Measurements from ENCODE around the gene EMC9. TPM values are rescaled to one million over a fixed set of nuclear protein-coding genes. Genes with fewer than 3 reads are reported as not detected.

The EMC9 gene
- total RNA-seq, 1 donor from 2014 or later: 14.5 TPM

- no peak overlapping the region for H3K4me3 ChIP-seq
- no peak for TF ChIP-seq CTCF (IDR thresholded peaks at IDR 0.05; ENCODE audit: borderline replicate concordance)
- no peaks in the 10 kb centered on the region for H3K9me3 ChIP-seq (replicated peaks)
- no peak for DNase-seq
- H3K36me3 ChIP-seq: no peaks in the 10 kb centered on the region
- peak overlapping the region; percentile 94 for H3K27ac ChIP-seq (replicated peaks)
- H3K4me1 ChIP-seq: peaks cover 26% of the 10 kb centered on the region
- intact Hi-C loops (cut with micrococcal nuclease): no loop called here
- no peaks in the 10 kb centered on the region for H3K27me3 ChIP-seq (ENCODE audit: low read depth)
These were observed 48.7 kb downstream of the EMC9 start for GRCh38 chr14:24092505-24093206.

- H3K9me3 ChIP-seq (replicated peaks): no peaks in the 10 kb centered on the region
- H3K4me1 ChIP-seq: peaks cover 26% of the 10 kb centered on the region
- no peak overlapping the region for H3K4me3 ChIP-seq
- TF ChIP-seq CTCF (IDR thresholded peaks at IDR 0.05; ENCODE audit: borderline replicate concordance): no peak
- intact Hi-C loops (cut with micrococcal nuclease): no loop called here
- H3K27ac ChIP-seq (replicated peaks): no peak overlapping the region
- H3K27me3 ChIP-seq (ENCODE audit: low read depth): no peaks in the 10 kb centered on the region
- no peak for DNase-seq
- no peaks in the 10 kb centered on the region for H3K36me3 ChIP-seq
These were observed 49.3 kb downstream of the EMC9 start for GRCh38 chr14:24092110-24092504.

- no peaks in the 10 kb centered on the region for H3K36me3 ChIP-seq
- DNase-seq: no peak
- no peaks in the 10 kb centered on the region for H3K27me3 ChIP-seq (ENCODE audit: low read depth)
- no peak for TF ChIP-seq CTCF (IDR thresholded peaks at IDR 0.05; ENCODE audit: borderline replicate concordance)
- H3K4me3 ChIP-seq: no peak overlapping the region
- intact Hi-C loops (cut with micrococcal nuclease): no loop called here
- peaks cover 16% of the 10 kb centered on the region for H3K4me1 ChIP-seq
- H3K27ac ChIP-seq (replicated peaks): no peak overlapping the region
- no peaks in the 10 kb centered on the region for H3K9me3 ChIP-seq (replicated peaks)
These were observed 51.5 kb downstream of the EMC9 start for GRCh38 chr14:24089890-24090289.

Small RNAs within 50 kb of the gene (microRNA-seq; reads per million reads assigned to microRNA genes)
- gene MIR7703: not detected

Other genes starting within 250 kb of the EMC9 start
- 30.8 TPM for gene DHRS4, start 187.8 kb downstream of the EMC9 start, total RNA-seq
- 15.7 TPM for gene DHRS4L2, start 152.7 kb downstream of the EMC9 start, total RNA-seq
- gene CARMIL3, start 89.6 kb downstream of the EMC9 start, total RNA-seq: 0.11 TPM
- gene CPNE6, start 70.0 kb downstream of the EMC9 start, total RNA-seq: not detected
- 3.1 TPM for gene PCK2, start 47.3 kb downstream of the EMC9 start, total RNA-seq
- gene DCAF11, start 26.8 kb downstream of the EMC9 start, total RNA-seq: 74.7 TPM
- 1.5 TPM for gene NRL, start 26.6 kb downstream of the EMC9 start, total RNA-seq
- 148 TPM for gene FITM1, start 10.9 kb downstream of the EMC9 start, total RNA-seq
- 108 TPM for gene PSME1, start 5.4 kb downstream of the EMC9 start, total RNA-seq
- 89.7 TPM for gene PSME2, start 5.0 kb upstream of the EMC9 start, total RNA-seq
- 34.8 TPM for gene RNF31, start 5.9 kb upstream of the EMC9 start, total RNA-seq
- gene IRF9, start 19.7 kb upstream of the EMC9 start, total RNA-seq: 24.0 TPM
- gene REC8, start 30.5 kb upstream of the EMC9 start, total RNA-seq: 1.6 TPM
- gene IPO4, start 47.2 kb upstream of the EMC9 start, total RNA-seq: 13.3 TPM
- 22.2 TPM for gene TM9SF1, start 53.9 kb upstream of the EMC9 start, total RNA-seq
- gene TSSK4, start 64.1 kb upstream of the EMC9 start, total RNA-seq: not detected
- 33.1 TPM for gene CHMP4A, start 71.9 kb upstream of the EMC9 start, total RNA-seq
- 16.6 TPM for gene MDP1, start 74.5 kb upstream of the EMC9 start, total RNA-seq
- 214 TPM for gene NEDD8, start 90.8 kb upstream of the EMC9 start, total RNA-seq
- gene GMPR2, start 91.3 kb upstream of the EMC9 start, total RNA-seq: 29.7 TPM
- 30.6 TPM for gene TINF2, start 101.0 kb upstream of the EMC9 start, total RNA-seq
- 0.96 TPM for gene TGM1, start 121.6 kb upstream of the EMC9 start, total RNA-seq
- 22.3 TPM for gene RABGGTA, start 130.0 kb upstream of the EMC9 start, total RNA-seq
- 6.9 TPM for gene DHRS1, start 158.2 kb upstream of the EMC9 start, total RNA-seq
- gene NOP9, start 158.3 kb upstream of the EMC9 start, total RNA-seq: 23.4 TPM
- gene CIDEB, start 166.4 kb upstream of the EMC9 start, total RNA-seq: 3.1 TPM
- 0.71 TPM for gene LTB4R2, start 168.5 kb upstream of the EMC9 start, total RNA-seq
- 1.8 TPM for gene LTB4R, start 169.9 kb upstream of the EMC9 start, total RNA-seq
- gene ADCY4, start 193.5 kb upstream of the EMC9 start, total RNA-seq: 26.6 TPM
- gene RIPK3, start 198.4 kb upstream of the EMC9 start, total RNA-seq: 3.6 TPM
- gene NFATC4, start 226.6 kb upstream of the EMC9 start, total RNA-seq: 20.6 TPM